MCF 10A (cell line): Measurements from ENCODE around the gene RIPOR2. TPM values are rescaled to one million over a fixed set of nuclear protein-coding genes. Genes with fewer than 3 reads are reported as not detected.

ENCODE experiments used
- BruUV-seq: library from RNA; stranded (reverse); fragments of 400-500 nt; replicated peaks from 2 replicates; lab custom pipeline; 2021; lab: Mats Ljungman, UMichigan
- CTCF ChIA-PET: fragments of 300-600 bp; sonication (Branson Sonifier 250); formaldehyde crosslinking; extraction: SDS; loops from one replicate; lab custom pipeline; 2021; ENCODE audit warnings: antibody characterized with exemption, inconsistent platforms; lab: Yijun Ruan, JAX
- POLR2A ChIA-PET: fragments of 300-600, 350-650 bp; sonication (Branson Sonifier 250); formaldehyde crosslinking; extraction: SDS; loops from one replicate; lab custom pipeline; 2020; ENCODE audit warnings: antibody characterized with exemption, inconsistent platforms; lab: Yijun Ruan, JAX
- DNase-seq: peaks from one replicate; pipeline ENCODE4 v3.0.0-alpha.2; 2018; ENCODE audit not compliant: unreplicated experiment
- H3K27ac Mint-ChIP-seq: one replicate; pipeline ENCODE4 v1.8.0; 2022; ENCODE audit warnings: mild to moderate bottlenecking, low read depth, mixed read lengths; ENCODE audit not compliant: unreplicated experiment
- H3K27me3 Mint-ChIP-seq: one replicate; pipeline ENCODE4 v1.8.0; 2022; ENCODE audit warnings: mixed read lengths; ENCODE audit not compliant: insufficient read depth, unreplicated experiment
- H3K36me3 Mint-ChIP-seq: one replicate; pipeline ENCODE4 v1.8.0; 2022; ENCODE audit warnings: mild to moderate bottlenecking, moderate library complexity, mixed read lengths; ENCODE audit not compliant: insufficient read depth, unreplicated experiment
- H3K4me1 Mint-ChIP-seq: one replicate; pipeline ENCODE4 v1.8.0; 2022; ENCODE audit warnings: mixed read lengths; ENCODE audit not compliant: insufficient read depth, unreplicated experiment
- H3K4me3 Mint-ChIP-seq: one replicate; pipeline ENCODE4 v1.8.0; 2022; ENCODE audit warnings: mild to moderate bottlenecking, moderate library complexity, mixed read lengths; ENCODE audit not compliant: unreplicated experiment
- H3K9me3 Mint-ChIP-seq: one replicate; pipeline ENCODE4 v1.8.0; 2022; ENCODE audit warnings: mixed read lengths; ENCODE audit not compliant: unreplicated experiment
- intact Hi-C: fragments of 100-400 bp; cut with micrococcal nuclease; formaldehyde crosslinking; loops from 2 replicates; pipeline ENCODE4 v1.14.1; 2022
- total RNA-seq: library from RNA; stranded (reverse); gene quantifications from 2 replicates; pipeline ENCODE4 v1.2.3, GENCODE V29; 2022
- TF ChIP-seq, protein P1 (sequence below): fragments of 200-600 bp; IDR thresholded peaks from one replicate; pipeline ENCODE4 v1.8.0; 2022; ENCODE audit warnings: antibody characterized with exemption, mild to moderate bottlenecking; ENCODE audit not compliant: unreplicated experiment

RIPOR2 gene
- total RNA-seq, 1 experiment from 2014 or later = 4.9 TPM

DNA sequence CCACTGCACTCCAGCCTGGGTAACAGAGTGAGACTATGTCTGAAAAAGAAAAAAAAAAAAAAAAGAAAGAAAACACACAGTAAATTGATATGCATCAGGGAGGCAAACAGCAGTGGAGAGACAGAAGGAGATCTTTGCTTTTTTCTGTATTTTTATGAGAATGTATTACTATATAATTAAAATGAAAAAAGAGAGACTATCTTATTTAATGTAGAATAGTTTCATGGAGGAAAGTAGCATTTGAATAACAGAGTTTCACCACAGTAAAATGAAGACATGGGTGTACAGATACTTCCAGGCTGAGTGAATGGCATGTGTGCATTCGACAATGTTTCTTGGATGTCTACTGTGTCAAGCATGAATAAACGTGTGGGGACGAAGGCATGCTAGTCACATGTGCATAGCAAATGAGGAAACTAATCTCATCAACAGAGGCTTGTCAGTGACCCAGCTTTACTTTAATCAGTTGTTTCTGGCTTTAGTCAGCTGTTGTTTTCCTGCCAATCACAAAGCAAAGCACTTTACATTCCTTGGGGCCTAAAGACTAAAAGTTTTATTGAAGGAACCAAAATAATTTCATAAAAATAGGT lies 81.6 kb downstream of the RIPOR2 start:
- POLR2A ChIA-PET = interaction anchor here (6.5 kb wide), 1 partner anchor 161 kb away, joined by 159 read pairs; no protein-coding TSS in a partner anchor
- TF ChIP-seq, protein P1, sequence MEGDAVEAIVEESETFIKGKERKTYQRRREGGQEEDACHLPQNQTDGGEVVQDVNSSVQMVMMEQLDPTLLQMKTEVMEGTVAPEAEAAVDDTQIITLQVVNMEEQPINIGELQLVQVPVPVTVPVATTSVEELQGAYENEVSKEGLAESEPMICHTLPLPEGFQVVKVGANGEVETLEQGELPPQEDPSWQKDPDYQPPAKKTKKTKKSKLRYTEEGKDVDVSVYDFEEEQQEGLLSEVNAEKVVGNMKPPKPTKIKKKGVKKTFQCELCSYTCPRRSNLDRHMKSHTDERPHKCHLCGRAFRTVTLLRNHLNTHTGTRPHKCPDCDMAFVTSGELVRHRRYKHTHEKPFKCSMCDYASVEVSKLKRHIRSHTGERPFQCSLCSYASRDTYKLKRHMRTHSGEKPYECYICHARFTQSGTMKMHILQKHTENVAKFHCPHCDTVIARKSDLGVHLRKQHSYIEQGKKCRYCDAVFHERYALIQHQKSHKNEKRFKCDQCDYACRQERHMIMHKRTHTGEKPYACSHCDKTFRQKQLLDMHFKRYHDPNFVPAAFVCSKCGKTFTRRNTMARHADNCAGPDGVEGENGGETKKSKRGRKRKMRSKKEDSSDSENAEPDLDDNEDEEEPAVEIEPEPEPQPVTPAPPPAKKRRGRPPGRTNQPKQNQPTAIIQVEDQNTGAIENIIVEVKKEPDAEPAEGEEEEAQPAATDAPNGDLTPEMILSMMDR = no peak
- H3K9me3 Mint-ChIP-seq = no peaks in the 10 kb centered on the region
- no peaks in the 10 kb centered on the region for H3K27me3 Mint-ChIP-seq
- H3K4me1 Mint-ChIP-seq = peaks cover 21% of the 10 kb centered on the region
- BruUV-seq = no TSS peak
- H3K4me3 Mint-ChIP-seq = no peak overlapping the region
- intact Hi-C loops = no loop called here
- DNase-seq = no peak
- H3K27ac Mint-ChIP-seq = no peak overlapping the region
- CTCF ChIA-PET = interaction anchor here (0.7 to 5.8 kb wide), 5 partner anchors 78 to 872 kb away, joined by 3 to 158 read pairs (median 3); a partner anchor contains a TSS
- H3K36me3 Mint-ChIP-seq = peaks cover 42% of the 10 kb centered on the region

DNA sequence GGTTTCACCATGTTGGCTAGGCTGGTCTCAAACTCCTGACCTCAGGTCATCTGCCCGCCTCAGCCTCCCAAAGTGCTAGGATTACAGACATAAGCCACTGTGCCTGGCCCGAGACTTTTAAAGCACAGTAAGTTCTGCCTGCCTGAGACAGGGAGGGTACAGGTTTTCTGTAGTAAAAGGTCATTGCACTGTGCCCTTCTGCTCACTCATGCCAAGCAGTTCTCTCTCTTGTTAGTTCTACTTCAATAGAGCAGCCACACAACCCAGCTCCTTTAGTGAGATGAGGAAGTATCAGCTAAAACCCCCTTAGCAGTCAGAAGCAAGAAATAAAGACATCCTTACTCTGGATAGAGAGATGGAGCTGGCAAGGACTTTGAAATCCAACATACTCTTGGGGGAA lies 84.7 kb downstream of the RIPOR2 start:
- no TSS peak for BruUV-seq
- POLR2A ChIA-PET = interaction anchor here (0.6 kb wide), 1 partner anchor 116 kb away, joined by 3 read pairs; no protein-coding TSS in a partner anchor
- H3K36me3 Mint-ChIP-seq = peaks cover 46% of the 10 kb centered on the region
- intact Hi-C loops = no loop called here
- CTCF ChIA-PET = interaction anchor here (0.6 to 3.0 kb wide), 2 partner anchors 220 to 293 kb away, joined by 3 to 12 read pairs; no protein-coding TSS in a partner anchor
- no peaks in the 10 kb centered on the region for H3K9me3 Mint-ChIP-seq
- no peak overlapping the region for H3K4me3 Mint-ChIP-seq
- no peak overlapping the region for H3K27ac Mint-ChIP-seq
- peaks cover 6% of the 10 kb centered on the region for H3K4me1 Mint-ChIP-seq
- no peaks in the 10 kb centered on the region for H3K27me3 Mint-ChIP-seq
- TF ChIP-seq, protein P1 = no peak
- no peak for DNase-seq

DNA sequence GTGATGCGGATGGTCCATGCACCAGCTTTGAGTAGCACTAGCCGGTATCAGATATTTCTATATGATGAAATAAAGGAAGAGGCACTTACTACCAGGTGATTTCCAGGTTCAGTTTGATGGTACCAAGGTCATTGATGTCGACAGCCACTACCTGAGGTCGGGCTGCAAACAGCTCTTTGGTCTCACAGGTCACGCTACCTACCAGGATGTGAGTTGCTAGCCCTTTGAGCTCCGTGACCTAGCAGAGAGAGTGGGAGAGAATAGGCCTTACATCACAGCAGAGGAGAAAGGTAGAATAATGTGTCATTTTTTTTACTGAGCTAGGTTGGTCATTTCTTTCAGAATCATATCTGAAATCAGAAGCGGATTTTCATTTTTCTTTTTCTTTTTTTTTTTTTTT lies 86.0 kb downstream of the RIPOR2 start:
- DNase-seq = no peak
- CTCF ChIA-PET = interaction anchor here (0.6 to 3.0 kb wide), 3 partner anchors 167 to 893 kb away, joined by 3 to 12 read pairs (median 3); no protein-coding TSS in a partner anchor
- no TSS peak for BruUV-seq
- Mint-ChIP-seq H3K4me3 (no peak overlapping the region), H3K27ac (no peak overlapping the region), H3K9me3 (no peaks in the 10 kb centered on the region), H3K4me1 (peaks cover 6% of the 10 kb centered on the region), H3K27me3 (no peaks in the 10 kb centered on the region), H3K36me3 (peaks cover 41% of the 10 kb centered on the region)
- intact Hi-C loops = no loop called here
- TF ChIP-seq, protein P1 = no peak
- POLR2A ChIA-PET = interaction anchor here (1.1 kb wide), 1 partner anchor 172 kb away, joined by 4 read pairs; no protein-coding TSS in a partner anchor

DNA sequence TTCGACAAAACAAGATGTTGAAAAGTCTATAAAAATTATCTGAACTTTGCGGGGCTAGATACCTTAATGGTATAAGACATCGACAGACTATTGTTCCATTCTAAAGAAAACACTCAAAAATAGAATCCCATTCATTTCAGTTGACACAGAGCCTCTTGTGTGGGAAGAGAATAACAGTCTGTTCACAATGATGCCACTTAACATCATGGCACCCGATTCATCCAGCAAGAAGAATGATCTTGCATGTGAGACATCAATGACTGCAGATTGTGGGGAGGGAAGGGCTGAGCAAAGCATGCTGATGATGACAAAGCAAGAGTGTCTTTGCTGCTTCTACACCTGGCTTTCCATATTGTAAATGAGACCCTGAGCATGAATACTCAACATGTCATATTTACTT lies 87.3 kb downstream of the RIPOR2 start:
- Mint-ChIP-seq H3K4me1 (peaks cover 6% of the 10 kb centered on the region), H3K27me3 (no peaks in the 10 kb centered on the region), H3K9me3 (no peaks in the 10 kb centered on the region), H3K27ac (no peak overlapping the region), H3K36me3 (peaks cover 35% of the 10 kb centered on the region), H3K4me3 (no peak overlapping the region)
- no TSS peak for BruUV-seq
- TF ChIP-seq, protein P1 = no peak
- DNase-seq = no peak
- ChIA-PET POLR2A (interaction anchor here (1.1 to 1.7 kb wide), 3 partner anchors 165 to 173 kb away, joined by 4 to 9 read pairs (median 5); no protein-coding TSS in a partner anchor), CTCF (interaction anchor here (1.3 kb wide), 1 partner anchor 9 kb away, joined by 4 read pairs; no protein-coding TSS in a partner anchor)
- intact Hi-C loops = no loop called here
